Left lung (tissue), 10 donors: ENCODE data around the gene GALNT16. TPM values are rescaled to one million over a fixed set of nuclear protein-coding genes. Genes with fewer than 3 reads are reported as not detected.

Source experiments
- ATAC-seq: fragments of 200-7000 bp; cut with Tn5 transposase; one replicate; pipeline ENCODE4 v1.9.1; 2020; ENCODE audit warnings: moderate library complexity
- DNase-seq, 4 donors: peaks; one replicate each; pipeline ENCODE4 v3.0.0-alpha.2; 2013 to 2020
- H3K27ac ChIP-seq, 2 donors: fragments of 200-600 bp; sonication (generic) in 1 of 2; one replicate each; pipeline versions ENCODE4 v1.5.0 to v1.8.0; 2020 to 2021
- H3K27me3 ChIP-seq, 2 donors: fragments of 200-600 bp; sonication (generic) in 1 of 2; one replicate each; pipeline versions ENCODE4 v1.5.0 to v1.8.0; 2020 to 2021
- H3K36me3 ChIP-seq, 2 donors: fragments of 200-600 bp; sonication (generic) in 1 of 2; one replicate each; pipeline versions ENCODE4 v1.5.0 to v1.8.0; 2020 to 2021
- H3K4me1 ChIP-seq, 2 donors: fragments of 200-600 bp; one replicate each; pipeline ENCODE4 v1.8.0; 2021
- H3K4me3 ChIP-seq, 2 donors: fragments of 200-600 bp; sonication (generic) in 1 of 2; one replicate each; pipeline versions ENCODE4 v1.5.0 to v1.8.0; 2020 to 2021; ENCODE audit warnings: mild to moderate bottlenecking in 1 of 2
- H3K9me3 ChIP-seq, 2 donors: fragments of 200-600 bp; sonication (generic) in 1 of 2; one replicate each; pipeline versions ENCODE4 v1.5.0 to v1.8.0; 2020 to 2021
- intact Hi-C, 2 donors: fragments of 100-400 bp; cut with DNase I; formaldehyde crosslinking; loops; one replicate each; pipeline versions ENCODE4 v1.11.2 to v1.14.2; 2022
- polyA plus RNA-seq, 6 donors: library from polyadenylated mRNA; unstranded; fragments of 120-200 nt; gene quantifications; one replicate each; pipeline ENCODE4 v1.2.1, GENCODE V29; 2013; ENCODE audit not compliant: insufficient read length in 6 of 6
- total RNA-seq, 2 donors: library from RNA; stranded (reverse); fragmentation: NEBNext Ultra II Directional; extraction: Animal tissue kit (Norgen Biotek cat#: 25700); gene quantifications; one replicate each; pipeline ENCODE4 v1.2.1, GENCODE V29; 2021
- TF ChIP-seq, protein P1 (sequence below), 2 donors: fragments of 200-600 bp; sonication (generic) in 1 of 2; IDR thresholded peaks; one replicate each; pipeline versions ENCODE4 v1.5.0 to v1.8.0; 2021; ENCODE audit warnings: antibody characterized with exemption in 2 of 2
- donor health status: DM: no; HTN: yes; CAD: no.
- donor health status: DM: no; HTN: no; CAD: no.

Gene GALNT16
- total and polyA plus RNA-seq, 8 donors, result 2.4 to 5.0 (median 3.7) TPM

GRCh38 chr14:69291891-69292561 lies 32.1 kb downstream of the GALNT16 start:
- intact Hi-C loops, result no loop called here
- Histone ChIP-seq H3K27ac (no peak overlapping the region), H3K36me3 (no peaks in the 10 kb centered on the region), H3K4me1 (no peaks in the 10 kb centered on the region), H3K9me3 (no peaks in the 10 kb centered on the region), H3K4me3 (no peak overlapping the region), H3K27me3 (no peaks in the 10 kb centered on the region)
- TF ChIP-seq, protein P1, sequence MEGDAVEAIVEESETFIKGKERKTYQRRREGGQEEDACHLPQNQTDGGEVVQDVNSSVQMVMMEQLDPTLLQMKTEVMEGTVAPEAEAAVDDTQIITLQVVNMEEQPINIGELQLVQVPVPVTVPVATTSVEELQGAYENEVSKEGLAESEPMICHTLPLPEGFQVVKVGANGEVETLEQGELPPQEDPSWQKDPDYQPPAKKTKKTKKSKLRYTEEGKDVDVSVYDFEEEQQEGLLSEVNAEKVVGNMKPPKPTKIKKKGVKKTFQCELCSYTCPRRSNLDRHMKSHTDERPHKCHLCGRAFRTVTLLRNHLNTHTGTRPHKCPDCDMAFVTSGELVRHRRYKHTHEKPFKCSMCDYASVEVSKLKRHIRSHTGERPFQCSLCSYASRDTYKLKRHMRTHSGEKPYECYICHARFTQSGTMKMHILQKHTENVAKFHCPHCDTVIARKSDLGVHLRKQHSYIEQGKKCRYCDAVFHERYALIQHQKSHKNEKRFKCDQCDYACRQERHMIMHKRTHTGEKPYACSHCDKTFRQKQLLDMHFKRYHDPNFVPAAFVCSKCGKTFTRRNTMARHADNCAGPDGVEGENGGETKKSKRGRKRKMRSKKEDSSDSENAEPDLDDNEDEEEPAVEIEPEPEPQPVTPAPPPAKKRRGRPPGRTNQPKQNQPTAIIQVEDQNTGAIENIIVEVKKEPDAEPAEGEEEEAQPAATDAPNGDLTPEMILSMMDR (IDR thresholded peaks at IDR 0.05), result no peak
- ATAC-seq (no peak), DNase-seq (no peak)

- Histone ChIP-seq H3K4me3 (no peak overlapping the region), H3K9me3 (no peaks in the 10 kb centered on the region), H3K27ac (no peak overlapping the region), H3K27me3 (peaks cover 0 to 15% of the 10 kb centered on the region in 2 donors), H3K4me1 (no peaks in the 10 kb centered on the region), H3K36me3 (no peaks in the 10 kb centered on the region)
- DNase-seq, result no peak
- intact Hi-C loops, result no loop called here
- TF ChIP-seq, protein P1 (IDR thresholded peaks at IDR 0.05), result no peak
- ATAC-seq, result no peak
These were observed 38.4 kb downstream of the GALNT16 start for GRCh38 chr14:69298131-69299071.

DNA sequence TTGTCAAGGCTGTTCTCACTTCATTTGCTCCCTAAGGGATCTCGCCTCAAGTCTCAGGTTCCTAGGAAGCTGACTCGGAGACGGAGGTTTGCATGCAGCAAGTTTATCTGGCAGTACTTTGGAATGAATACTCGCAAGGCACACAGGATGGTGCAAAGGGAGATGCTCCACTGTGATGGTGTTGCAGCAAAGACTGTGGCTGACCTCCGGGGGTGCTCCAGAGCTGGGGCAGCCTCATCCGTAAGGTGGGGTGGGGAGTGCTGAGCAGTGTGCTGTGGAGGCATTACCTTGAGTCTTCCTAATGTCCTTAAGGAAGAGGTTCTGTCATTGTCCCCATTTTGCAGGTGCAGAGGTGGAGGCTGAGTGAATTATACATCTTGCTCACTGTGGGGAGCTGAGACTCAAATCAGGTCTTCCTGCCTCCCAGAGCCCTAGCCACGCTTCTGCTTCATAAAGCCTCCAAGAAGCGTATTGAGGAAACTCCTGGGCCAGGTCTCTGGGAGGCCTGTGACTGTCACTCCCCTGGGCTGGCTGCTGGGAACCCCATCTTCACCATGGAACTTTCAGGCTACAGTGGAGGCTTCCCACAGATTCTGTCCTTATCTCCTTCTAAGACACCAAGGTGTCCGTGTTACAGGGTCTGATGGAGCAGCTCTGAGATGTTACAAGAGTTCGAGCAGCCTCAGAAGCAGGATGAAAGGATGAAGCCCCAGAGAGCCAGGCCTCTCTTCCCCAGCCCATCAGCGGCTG lies 39.5 kb downstream of the GALNT16 start:
- no peak for ATAC-seq

DNA sequence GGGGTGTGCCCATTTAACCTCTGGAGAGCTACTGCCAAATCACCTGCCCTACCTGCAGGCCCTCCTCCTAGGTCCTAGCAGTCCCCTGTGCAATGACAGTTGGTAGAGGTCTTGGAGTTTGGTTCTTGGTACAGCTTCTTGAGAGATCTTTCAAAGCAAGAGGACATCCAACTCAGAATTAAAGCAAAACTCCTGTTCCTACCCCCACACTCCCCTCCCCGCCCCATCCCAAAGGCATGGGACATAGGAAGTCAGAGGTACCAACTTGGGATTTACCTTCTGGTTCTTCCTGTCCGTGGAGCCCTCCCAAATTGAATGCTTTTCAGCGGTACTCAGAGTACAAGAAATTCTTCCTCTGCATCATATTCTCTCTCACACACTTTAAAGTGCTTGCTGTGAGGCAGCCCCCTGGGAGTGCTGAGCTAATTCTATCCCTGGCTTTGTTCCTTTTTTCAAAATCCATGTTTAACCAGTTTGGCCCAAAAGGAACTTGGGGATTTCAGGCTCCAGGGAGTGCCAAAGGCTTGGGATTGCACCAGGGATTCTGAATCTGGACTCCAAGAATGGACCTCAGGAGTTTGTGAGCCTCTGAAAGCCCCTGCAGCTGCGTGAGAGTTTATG lies 40.8 kb downstream of the GALNT16 start:
- intact Hi-C loops, result no loop called here
- Histone ChIP-seq H3K36me3 (no peaks in the 10 kb centered on the region), H3K27ac (no peak overlapping the region), H3K9me3 (no peaks in the 10 kb centered on the region), H3K4me1 (no peaks in the 10 kb centered on the region), H3K4me3 (no peak overlapping the region), H3K27me3 (peaks cover 0 to 15% of the 10 kb centered on the region in 2 donors)
- TF ChIP-seq, protein P1 (IDR thresholded peaks at IDR 0.05), result no peak
- no peak for ATAC-seq
- no peak for DNase-seq

More for the DNA sequence above, 39.5 kb downstream of the GALNT16 start:
- no peak for DNase-seq
- TF ChIP-seq, protein P1 (IDR thresholded peaks at IDR 0.05), result no peak
- H3K4me3 ChIP-seq, result no peak overlapping the region
- no peaks in the 10 kb centered on the region for H3K4me1 ChIP-seq
- intact Hi-C loops, result no loop called here
- H3K36me3 ChIP-seq, result no peaks in the 10 kb centered on the region
- H3K27me3 ChIP-seq, result peaks cover 0 to 15% of the 10 kb centered on the region in 2 donors
- H3K9me3 ChIP-seq, result no peaks in the 10 kb centered on the region
- H3K27ac ChIP-seq, result no peak overlapping the region
